ENCODE measurements around the gene RALY. TPM values are rescaled to one million over a fixed set of nuclear protein-coding genes. Genes with fewer than 3 reads are reported as not detected.

The RALY gene
- total and polyA plus RNA-seq, 10 of the 15 experiments (the other 5 are each of a cell fraction or from before 2014, with no cell fraction given): 1.2 to 246 (median 137) TPM

GRCh38 chr20:34122274-34122980 lies 128.7 kb downstream of the RALY start (continued):
- no peak for TF ChIP-seq ZNF592 (IDR thresholded peaks at IDR 0.05)
- no peak for TF ChIP-seq CHD1 (IDR thresholded peaks at IDR 0.05; ENCODE audit: low read depth, low read length)
- TF ChIP-seq, protein P1, sequence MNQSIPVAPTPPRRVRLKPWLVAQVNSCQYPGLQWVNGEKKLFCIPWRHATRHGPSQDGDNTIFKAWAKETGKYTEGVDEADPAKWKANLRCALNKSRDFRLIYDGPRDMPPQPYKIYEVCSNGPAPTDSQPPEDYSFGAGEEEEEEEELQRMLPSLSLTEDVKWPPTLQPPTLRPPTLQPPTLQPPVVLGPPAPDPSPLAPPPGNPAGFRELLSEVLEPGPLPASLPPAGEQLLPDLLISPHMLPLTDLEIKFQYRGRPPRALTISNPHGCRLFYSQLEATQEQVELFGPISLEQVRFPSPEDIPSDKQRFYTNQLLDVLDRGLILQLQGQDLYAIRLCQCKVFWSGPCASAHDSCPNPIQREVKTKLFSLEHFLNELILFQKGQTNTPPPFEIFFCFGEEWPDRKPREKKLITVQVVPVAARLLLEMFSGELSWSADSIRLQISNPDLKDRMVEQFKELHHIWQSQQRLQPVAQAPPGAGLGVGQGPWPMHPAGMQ (IDR thresholded peaks at IDR 0.05; ENCODE audit: borderline replicate concordance): no peak
- TF ChIP-seq ZBTB40 (IDR thresholded peaks at IDR 0.05; ENCODE audit: borderline replicate concordance): no peak
- TF ChIP-seq RB1 (IDR thresholded peaks at IDR 0.05; ENCODE audit: borderline replicate concordance): no peak
- no peak for TF ChIP-seq IRF3 (IDR thresholded peaks at IDR 0.05)
- TF ChIP-seq KAT2A (conservative IDR thresholded peaks at IDR 0.05; ENCODE audit: control insufficient read depth, low read depth, low read length): no peak
- TF ChIP-seq BACH1 (IDR thresholded peaks at IDR 0.05; ENCODE audit: borderline replicate concordance): no peak
- TF ChIP-seq MTA3 (IDR thresholded peaks at IDR 0.05; ENCODE audit: borderline replicate concordance, low read length): no peak
- TF ChIP-seq, protein P2, sequence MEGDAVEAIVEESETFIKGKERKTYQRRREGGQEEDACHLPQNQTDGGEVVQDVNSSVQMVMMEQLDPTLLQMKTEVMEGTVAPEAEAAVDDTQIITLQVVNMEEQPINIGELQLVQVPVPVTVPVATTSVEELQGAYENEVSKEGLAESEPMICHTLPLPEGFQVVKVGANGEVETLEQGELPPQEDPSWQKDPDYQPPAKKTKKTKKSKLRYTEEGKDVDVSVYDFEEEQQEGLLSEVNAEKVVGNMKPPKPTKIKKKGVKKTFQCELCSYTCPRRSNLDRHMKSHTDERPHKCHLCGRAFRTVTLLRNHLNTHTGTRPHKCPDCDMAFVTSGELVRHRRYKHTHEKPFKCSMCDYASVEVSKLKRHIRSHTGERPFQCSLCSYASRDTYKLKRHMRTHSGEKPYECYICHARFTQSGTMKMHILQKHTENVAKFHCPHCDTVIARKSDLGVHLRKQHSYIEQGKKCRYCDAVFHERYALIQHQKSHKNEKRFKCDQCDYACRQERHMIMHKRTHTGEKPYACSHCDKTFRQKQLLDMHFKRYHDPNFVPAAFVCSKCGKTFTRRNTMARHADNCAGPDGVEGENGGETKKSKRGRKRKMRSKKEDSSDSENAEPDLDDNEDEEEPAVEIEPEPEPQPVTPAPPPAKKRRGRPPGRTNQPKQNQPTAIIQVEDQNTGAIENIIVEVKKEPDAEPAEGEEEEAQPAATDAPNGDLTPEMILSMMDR (IDR thresholded peaks at IDR 0.05 in 2 of 3, conservative IDR thresholded peaks at IDR 0.05 in 1 of 3; ENCODE audit: control insufficient read depth in 2 of 3, extremely low read depth in 1 of 3, insufficient read depth in 1 of 3, low read depth in 3 of 3, low read length in 3 of 3): no peak
- no peak for TF ChIP-seq ZBTB33 (IDR thresholded peaks at IDR 0.05)

Data from GM12878 (cell line).